GM13976 (cell line): ENCODE results near the gene CFB.

Source experiments
- DNase-seq: peaks from one replicate; pipeline ENCODE4 v3.0.0; 2012; ENCODE audit warnings: low spot score
- CTCF ChIP-seq: IDR thresholded peaks from 2 replicates; pipeline ENCODE4 v1.5.1; 2012; ENCODE audit warnings: borderline replicate concordance, mild to moderate bottlenecking; ENCODE audit not compliant: insufficient read depth; ENCODE audit errors: extremely low read depth, missing control alignments, control extremely low read depth
- in situ Hi-C: fragments of 300-500 bp; cut with MboI; formaldehyde crosslinking; loops from one replicate; pipeline ENCODE4 v1.12.0; 2022; ENCODE audit warnings: low sequenced_read_pairs, mixed read lengths, inconsistent platforms; ENCODE audit not compliant: unreplicated experiment

Gene CFB

GRCh38 chr6:31945507-31946369 lies at the start of gene CFB:
Gene CFB (plus strand): TSS chr6:31946095. CDS start chr6:31946222, 127 bp downstream.
- no peak for TF ChIP-seq CTCF
- in situ Hi-C loops: no loop called here
- DNase-seq: no peak

GRCh38 chr6:31896493-31896855 lies 49.4 kb upstream of the CFB start:
- no peak for DNase-seq
- TF ChIP-seq CTCF: no peak
- in situ Hi-C loops: no loop called here

- no peak for DNase-seq
- TF ChIP-seq CTCF: no peak
- in situ Hi-C loops: no loop called here
Measured at GRCh38 chr6:31896856-31897611, 48.9 kb upstream of the CFB start.

GRCh38 chr6:31897612-31898382 lies 48.1 kb upstream of the CFB start, which contains the start of gene EHMT2:
Gene EHMT2 (minus strand): TSS chr6:31897698. CDS start chr6:31897677, 21 bp downstream.
- in situ Hi-C loops: no loop called here
- DNase-seq: peak; percentile 92
- TF ChIP-seq CTCF: peak; percentile 9

GRCh38 chr6:31898383-31899011 lies 47.4 kb upstream of the CFB start:
- in situ Hi-C loops: no loop called here
- no peak for TF ChIP-seq CTCF
- DNase-seq: peak; percentile 45

- no peak for DNase-seq
- in situ Hi-C loops: no loop called here
- TF ChIP-seq CTCF: no peak
Measured at GRCh38 chr6:31899215-31899614, 46.7 kb upstream of the CFB start.
